ENCODE measurements around the gene ZSCAN9. TPM values are rescaled to one million over a fixed set of nuclear protein-coding genes. Genes with fewer than 3 reads are reported as not detected.
A peak's percentile ranks its signal among the peaks of the same experiment; 100 is the strongest.

The ZSCAN9 gene
- total and polyA plus RNA-seq, 2 of the 13 experiments (the other 11 are each of a cell fraction or from before 2014, with no cell fraction given) = 14.6 to 17.8 TPM

DNA sequence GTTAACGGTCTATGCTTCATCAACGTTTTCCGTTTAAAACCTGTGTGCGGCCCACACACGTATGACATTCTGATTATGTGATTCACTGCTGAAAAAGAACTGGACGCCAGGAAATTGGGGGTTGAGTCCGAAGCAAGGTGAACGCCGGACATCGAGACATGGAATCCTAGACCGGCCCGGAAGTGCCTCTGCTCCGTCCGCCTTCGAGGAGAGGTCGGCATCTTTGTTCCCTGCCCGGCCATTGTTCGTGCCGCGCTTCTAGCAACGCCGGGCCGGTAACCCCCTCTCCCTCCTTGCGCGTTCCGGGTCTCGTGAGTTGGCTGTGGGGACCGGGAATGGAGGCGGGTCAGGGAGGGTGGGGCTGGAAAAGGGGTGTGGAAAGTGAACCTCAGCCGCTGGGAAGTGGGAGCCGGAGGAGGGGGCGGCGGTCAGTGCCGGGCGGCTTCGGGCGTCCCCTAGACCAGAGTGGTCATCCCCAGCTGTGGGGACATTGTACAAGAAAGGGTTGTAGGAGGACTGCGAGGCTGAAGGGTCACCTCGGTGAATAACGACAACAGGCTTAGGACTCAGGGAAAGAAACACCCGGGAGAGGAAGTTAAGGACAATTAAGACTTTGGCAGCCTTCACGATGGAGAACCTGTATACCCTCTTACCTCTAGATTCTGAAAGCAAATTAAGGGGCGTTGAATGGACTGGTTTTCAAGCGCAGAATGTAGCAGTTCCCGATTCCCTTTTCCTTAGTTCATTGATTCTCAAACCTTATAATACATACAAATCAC, at the start of gene ZSCAN9 (continued):
- TF ChIP-seq, protein P1, sequence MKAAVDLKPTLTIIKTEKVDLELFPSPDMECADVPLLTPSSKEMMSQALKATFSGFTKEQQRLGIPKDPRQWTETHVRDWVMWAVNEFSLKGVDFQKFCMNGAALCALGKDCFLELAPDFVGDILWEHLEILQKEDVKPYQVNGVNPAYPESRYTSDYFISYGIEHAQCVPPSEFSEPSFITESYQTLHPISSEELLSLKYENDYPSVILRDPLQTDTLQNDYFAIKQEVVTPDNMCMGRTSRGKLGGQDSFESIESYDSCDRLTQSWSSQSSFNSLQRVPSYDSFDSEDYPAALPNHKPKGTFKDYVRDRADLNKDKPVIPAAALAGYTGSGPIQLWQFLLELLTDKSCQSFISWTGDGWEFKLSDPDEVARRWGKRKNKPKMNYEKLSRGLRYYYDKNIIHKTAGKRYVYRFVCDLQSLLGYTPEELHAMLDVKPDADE (CRISPR knock-in tag; IDR thresholded peaks at IDR 0.05) = no peak
- TF ChIP-seq KLF13 (CRISPR knock-in tag; IDR thresholded peaks at IDR 0.05) (no peak), SETDB1 (CRISPR knock-in tag; IDR thresholded peaks at IDR 0.05; ENCODE audit: borderline replicate concordance) (peak; percentile 81; the same call in 1 of the 2 replicates), ZNF564 (CRISPR knock-in tag; IDR thresholded peaks at IDR 0.05) (no peak), CCDC6 (CRISPR knock-in tag; IDR thresholded peaks at IDR 0.05) (peak; percentile 79), ZNF7 (CRISPR knock-in tag; IDR thresholded peaks at IDR 0.05) (no peak), ZNF570 (CRISPR knock-in tag; IDR thresholded peaks at IDR 0.05; ENCODE audit: borderline replicate concordance) (no peak), PHB2 (IDR thresholded peaks at IDR 0.05; ENCODE audit: partially characterized antibody) (no peak), ZNF317 (CRISPR knock-in tag; IDR thresholded peaks at IDR 0.05) (peak; percentile 86), ZGPAT (CRISPR knock-in tag; IDR thresholded peaks at IDR 0.05) (peak; percentile 89), TAF15 (IDR thresholded peaks at IDR 0.05; ENCODE audit: low read depth, low read length, poor library complexity, severe bottlenecking) (peak; percentile 63), KAT2B (IDR thresholded peaks at IDR 0.05; ENCODE audit: borderline replicate concordance, low read depth, low read length) (no peak), NRL (CRISPR knock-in tag; IDR thresholded peaks at IDR 0.05; ENCODE audit: borderline replicate concordance) (peak; percentile 96), PAF1 (CRISPR knock-in tag; IDR thresholded peaks at IDR 0.05) (no peak), CSRNP1 (CRISPR knock-in tag; IDR thresholded peaks at IDR 0.05) (peak; percentile 89; the same call in 1 of the 2 replicates), ZNF205 (CRISPR knock-in tag; IDR thresholded peaks at IDR 0.05) (peak; percentile 93; the same call in 1 of the 2 replicates), ZNF703 (CRISPR knock-in tag; IDR thresholded peaks at IDR 0.05; ENCODE audit: borderline replicate concordance) (no peak), MTF1 (CRISPR knock-in tag; IDR thresholded peaks at IDR 0.05) (no peak)
- TF ChIP-seq, protein P2, sequence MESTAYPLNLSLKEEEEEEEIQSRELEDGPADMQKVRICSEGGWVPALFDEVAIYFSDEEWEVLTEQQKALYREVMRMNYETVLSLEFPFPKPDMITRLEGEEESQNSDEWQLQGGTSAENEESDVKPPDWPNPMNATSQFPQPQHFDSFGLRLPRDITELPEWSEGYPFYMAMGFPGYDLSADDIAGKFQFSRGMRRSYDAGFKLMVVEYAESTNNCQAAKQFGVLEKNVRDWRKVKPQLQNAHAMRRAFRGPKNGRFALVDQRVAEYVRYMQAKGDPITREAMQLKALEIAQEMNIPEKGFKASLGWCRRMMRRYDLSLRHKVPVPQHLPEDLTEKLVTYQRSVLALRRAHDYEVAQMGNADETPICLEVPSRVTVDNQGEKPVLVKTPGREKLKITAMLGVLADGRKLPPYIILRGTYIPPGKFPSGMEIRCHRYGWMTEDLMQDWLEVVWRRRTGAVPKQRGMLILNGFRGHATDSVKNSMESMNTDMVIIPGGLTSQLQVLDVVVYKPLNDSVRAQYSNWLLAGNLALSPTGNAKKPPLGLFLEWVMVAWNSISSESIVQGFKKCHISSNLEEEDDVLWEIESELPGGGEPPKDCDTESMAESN (CRISPR knock-in tag; conservative IDR thresholded peaks at IDR 0.05) = peak; percentile 90
- TF ChIP-seq, protein P3, sequence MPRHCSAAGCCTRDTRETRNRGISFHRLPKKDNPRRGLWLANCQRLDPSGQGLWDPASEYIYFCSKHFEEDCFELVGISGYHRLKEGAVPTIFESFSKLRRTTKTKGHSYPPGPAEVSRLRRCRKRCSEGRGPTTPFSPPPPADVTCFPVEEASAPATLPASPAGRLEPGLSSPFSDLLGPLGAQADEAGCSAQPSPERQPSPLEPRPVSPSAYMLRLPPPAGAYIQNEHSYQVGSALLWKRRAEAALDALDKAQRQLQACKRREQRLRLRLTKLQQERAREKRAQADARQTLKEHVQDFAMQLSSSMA (CRISPR knock-in tag; IDR thresholded peaks at IDR 0.05) = no peak
- TF ChIP-seq, protein P4, sequence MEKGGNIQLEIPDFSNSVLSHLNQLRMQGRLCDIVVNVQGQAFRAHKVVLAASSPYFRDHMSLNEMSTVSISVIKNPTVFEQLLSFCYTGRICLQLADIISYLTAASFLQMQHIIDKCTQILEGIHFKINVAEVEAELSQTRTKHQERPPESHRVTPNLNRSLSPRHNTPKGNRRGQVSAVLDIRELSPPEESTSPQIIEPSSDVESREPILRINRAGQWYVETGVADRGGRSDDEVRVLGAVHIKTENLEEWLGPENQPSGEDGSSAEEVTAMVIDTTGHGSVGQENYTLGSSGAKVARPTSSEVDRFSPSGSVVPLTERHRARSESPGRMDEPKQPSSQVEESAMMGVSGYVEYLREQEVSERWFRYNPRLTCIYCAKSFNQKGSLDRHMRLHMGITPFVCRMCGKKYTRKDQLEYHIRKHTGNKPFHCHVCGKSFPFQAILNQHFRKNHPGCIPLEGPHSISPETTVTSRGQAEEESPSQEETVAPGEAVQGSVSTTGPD (CRISPR knock-in tag; IDR thresholded peaks at IDR 0.05) = no peak
